T-cell (primary cell): ENCODE measurements around the gene TTC39C. TPM values are rescaled to one million over a fixed set of nuclear protein-coding genes. Genes with fewer than 3 reads are reported as not detected.

Source experiments
- ATAC-seq, 4 experiments: fragments of 200-7000 bp in 3 of 4; fragments of 150-1000 bp in 1 of 4; cut with Tn5 transposase; replicated peaks in 1 of 4; 1 replicate in 3 of 4; 2 replicates in 1 of 4; pipeline ENCODE4 v1.10.0; 2021; ENCODE audit warnings: moderate library complexity in 3 of 4, mild to moderate bottlenecking in 2 of 4, moderate number of reproducible peaks in 1 of 4
- CTCF ChIA-PET, 2 donors: fragments of 300-600 bp; sonication (Branson Sonifier 250); formaldehyde crosslinking; loops; one replicate each; lab custom pipeline; 2022; ENCODE audit warnings: antibody characterized with exemption in 2 of 2; lab: Charles Lee
- POLR2A ChIA-PET, 2 donors: fragments of 300-600 bp; sonication (Branson Sonifier 250); formaldehyde crosslinking; loops; one replicate each; lab custom pipeline; 2022; ENCODE audit warnings: antibody characterized with exemption in 2 of 2; lab: Charles Lee
- DNase-seq, 35 experiments: peaks; one replicate each; pipeline versions ENCODE4 v3.0.0 to v3.0.0-alpha.2; 2013 to 2023
- H3K27ac ChIP-seq: one replicate; pipeline ENCODE4 v1.5.1; 2013; ENCODE audit warnings: low read length
- H3K27me3 ChIP-seq, 2 experiments: replicated peaks in 1 of 2; 1 replicate in 1 of 2; 2 replicates in 1 of 2; pipeline versions ENCODE4 v1.6.1 to v1.7.0; 2013; ENCODE audit warnings: low read length in 1 of 2, mixed read lengths in 1 of 2; ENCODE audit not compliant: control insufficient read depth in 2 of 2, insufficient read depth in 2 of 2; ENCODE audit errors: extremely low read depth in 1 of 2
- H3K36me3 ChIP-seq, 2 donors: 1 replicate in 1 of 2; 2 replicates in 1 of 2; pipeline versions ENCODE4 v1.6.1 to v1.7.0; 2013; ENCODE audit warnings: low read length in 1 of 2; ENCODE audit not compliant: control insufficient read depth in 2 of 2, insufficient read depth in 1 of 2; ENCODE audit errors: extremely low read depth in 1 of 2
- H3K4me1 ChIP-seq, 2 experiments: 1 replicate in 1 of 2; 2 replicates in 1 of 2; pipeline versions ENCODE4 v1.6.1 to v1.7.0; 2013; ENCODE audit warnings: low read length in 2 of 2, mixed read lengths in 1 of 2; ENCODE audit not compliant: insufficient read depth in 2 of 2, control insufficient read depth in 1 of 2; ENCODE audit errors: extremely low read depth in 1 of 2
- H3K4me3 ChIP-seq, 2 donors: 1 replicate in 1 of 2; 2 replicates in 1 of 2; pipeline versions ENCODE4 v1.5.1 to v1.7.0; 2013; ENCODE audit warnings: mild to moderate bottlenecking in 2 of 2, low read length in 1 of 2, moderate library complexity in 1 of 2; ENCODE audit not compliant: control insufficient read depth in 1 of 2; ENCODE audit errors: extremely low read depth in 1 of 2
- H3K9me3 ChIP-seq: 2 replicates; pipeline ENCODE4 v1.7.0; 2013
- H3K27ac Mint-ChIP-seq, 2 donors: one replicate each; pipeline ENCODE4 v1.8.0; 2020 to 2021; ENCODE audit warnings: mild to moderate bottlenecking in 2 of 2, mixed read lengths in 2 of 2
- H3K27me3 Mint-ChIP-seq, 2 donors: one replicate each; pipeline ENCODE4 v1.8.0; 2021 to 2022; ENCODE audit warnings: mixed read lengths in 2 of 2
- H3K36me3 Mint-ChIP-seq: one replicate; pipeline ENCODE4 v1.8.0; 2021; ENCODE audit warnings: mixed read lengths
- H3K4me1 Mint-ChIP-seq, 3 donors: one replicate each; pipeline ENCODE4 v1.8.0; 2020 to 2022; ENCODE audit warnings: mixed read lengths in 3 of 3, mild to moderate bottlenecking in 1 of 3
- H3K4me3 Mint-ChIP-seq, 3 donors: one replicate each; pipeline ENCODE4 v1.8.0; 2020 to 2022; ENCODE audit warnings: mild to moderate bottlenecking in 3 of 3, mixed read lengths in 3 of 3, moderate library complexity in 3 of 3
- H3K9me3 Mint-ChIP-seq, 3 donors: one replicate each; pipeline ENCODE4 v1.8.0; 2020 to 2022; ENCODE audit warnings: mixed read lengths in 3 of 3
- WGBS: methylation state at CpG from one replicate; pipeline ENCODE4 v1.1.5; 2013; ENCODE audit warnings: missing lambda C conversion rate; ENCODE audit not compliant: insufficient coverage; 5-methylcytosine and 5-hydroxymethylcytosine counted together
- total RNA-seq, 35 experiments: library from RNA in 6 of 35; stranded (reverse) in 6 of 35; fragments of 120-200 nt in 1 of 35; gene quantifications; one replicate each; pipeline versions ENCODE4 v1.2.1 to v1.2.4 and lab custom pipeline; 2013 to 2026

TTC39C gene
- total RNA-seq, 5 donors from 2014 or later (not counting 1 experiment from before 2014, with no cell fraction given), result 123 to 151 (median 136) TPM

DNA sequence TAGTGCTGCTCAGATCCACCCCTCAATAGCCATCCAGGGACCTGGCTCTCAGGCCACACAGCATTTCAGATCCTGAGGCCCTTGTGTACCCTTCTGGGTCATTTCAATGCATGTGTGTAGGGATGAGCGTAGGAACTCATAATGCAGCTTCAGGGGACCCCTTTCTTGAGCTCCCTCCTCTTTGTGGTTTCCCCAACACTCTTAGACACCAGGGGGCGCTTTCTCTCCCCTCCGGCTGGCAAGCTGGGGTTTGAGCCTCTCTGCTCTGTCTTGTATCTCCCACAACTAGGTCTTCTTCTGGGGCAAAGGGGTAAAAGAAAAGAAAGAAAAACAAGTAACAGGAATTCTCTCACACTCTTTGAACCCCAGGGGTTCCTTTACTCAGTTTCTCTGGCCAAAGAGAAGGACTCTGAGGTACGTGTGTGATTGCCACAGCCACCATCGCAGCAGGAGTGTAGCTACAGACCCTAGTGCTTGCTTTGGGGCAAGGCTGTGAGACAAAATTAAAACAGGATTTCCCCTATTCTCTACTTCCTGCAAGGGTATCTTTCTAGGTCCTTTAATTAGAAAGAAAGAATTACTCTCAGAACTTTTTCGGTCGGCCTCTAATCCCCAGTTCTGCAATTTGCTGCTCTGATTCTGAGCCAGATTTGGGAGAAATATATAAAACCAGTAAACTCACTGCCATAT, 162.3 kb downstream of the TTC39C start:
- Histone ChIP-seq H3K4me3 (no peak overlapping the region), H3K27me3 (no peaks in the 10 kb centered on the region), H3K36me3 (no peaks in the 10 kb centered on the region), H3K9me3 (no peaks in the 10 kb centered on the region), H3K27ac (no peak overlapping the region), H3K4me1 (no peaks in the 10 kb centered on the region)
- Mint-ChIP-seq H3K9me3 (no peaks in the 10 kb centered on the region), H3K4me1 (peaks cover 0 to 4% (median 0%) of the 10 kb centered on the region in 3 donors), H3K36me3 (peaks cover 3% of the 10 kb centered on the region), H3K27ac (no peak overlapping the region), H3K4me3 (no peak overlapping the region), H3K27me3 (peaks cover 0 to 2% of the 10 kb centered on the region in 2 donors)
- ChIA-PET POLR2A (no interaction called here), CTCF (interaction anchor here in 1 of 2 donors (0.5 to 1.5 kb wide), 2 partner anchors 26 to 312 kb away, joined by 5 to 13 read pairs; no protein-coding TSS in a partner anchor)
- peak in 25 of 35 experiments; percentile 2 to 39 (median 11) for DNase-seq
- no peak for ATAC-seq
- no CpG with 5 or more reads among the region's 7 CpGs for WGBS

DNA sequence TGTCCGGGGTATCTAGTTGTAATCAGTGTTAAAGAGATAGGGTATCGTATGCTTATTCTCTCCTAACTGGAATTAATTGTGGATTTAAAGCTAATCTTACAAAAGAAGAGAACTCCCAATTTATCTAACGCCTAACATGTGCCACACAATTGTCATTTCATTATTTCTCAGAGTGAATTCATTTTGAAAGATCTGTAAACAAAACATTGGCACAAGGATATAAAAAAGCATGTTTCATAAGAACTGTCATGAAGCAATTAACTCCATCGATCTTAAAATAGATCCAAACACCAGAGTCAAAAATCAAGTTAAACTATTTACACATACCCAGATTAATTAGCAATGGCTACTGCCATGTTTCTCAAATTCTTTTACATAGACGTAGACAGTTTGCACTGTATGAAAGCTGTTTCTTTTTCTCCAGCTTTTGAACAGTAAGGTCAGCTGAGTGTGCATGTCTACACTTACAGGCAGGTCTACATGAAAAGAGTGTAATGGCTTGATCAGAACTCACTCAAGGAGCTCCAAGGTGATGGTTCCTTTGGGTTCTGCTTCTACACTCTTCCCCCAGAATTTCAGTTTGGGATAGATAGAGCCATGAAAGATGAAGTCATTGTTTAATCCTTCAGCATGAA, 163.1 kb downstream of the TTC39C start:
- peaks cover 3% of the 10 kb centered on the region for H3K36me3 Mint-ChIP-seq
- DNase-seq, result no peak
- Histone ChIP-seq H3K27ac (no peak overlapping the region), H3K27me3 (no peaks in the 10 kb centered on the region), H3K4me3 (no peak overlapping the region), H3K4me1 (no peaks in the 10 kb centered on the region), H3K36me3 (no peaks in the 10 kb centered on the region), H3K9me3 (no peaks in the 10 kb centered on the region)
- H3K4me3 Mint-ChIP-seq, result no peak overlapping the region
- peaks cover 0 to 4% (median 0%) of the 10 kb centered on the region in 3 donors for H3K4me1 Mint-ChIP-seq
- CTCF ChIA-PET, result interaction anchor here in 1 of 2 donors (1.5 kb wide), 1 partner anchor 311 kb away, joined by 13 read pairs; no protein-coding TSS in a partner anchor
- H3K9me3 Mint-ChIP-seq, result no peaks in the 10 kb centered on the region
- POLR2A ChIA-PET, result no interaction called here
- peaks cover 0 to 2% of the 10 kb centered on the region in 2 donors for H3K27me3 Mint-ChIP-seq
- no peak overlapping the region for H3K27ac Mint-ChIP-seq
- ATAC-seq, result no peak
- 100% methylated on average over 1 of the region's 5 CpGs for WGBS

- ATAC-seq, result no peak
- H3K27ac Mint-ChIP-seq, result no peak overlapping the region
- H3K4me1 Mint-ChIP-seq, result peaks cover 0 to 4% (median 0%) of the 10 kb centered on the region in 3 donors
- Histone ChIP-seq H3K27ac (no peak overlapping the region), H3K4me1 (no peaks in the 10 kb centered on the region), H3K4me3 (no peak overlapping the region), H3K9me3 (no peaks in the 10 kb centered on the region), H3K36me3 (no peaks in the 10 kb centered on the region), H3K27me3 (no peaks in the 10 kb centered on the region)
- H3K4me3 Mint-ChIP-seq, result no peak overlapping the region
- no peaks in the 10 kb centered on the region for H3K9me3 Mint-ChIP-seq
- no peak for DNase-seq
- WGBS, result no CpG with 5 or more reads among the region's 1 CpG
- H3K27me3 Mint-ChIP-seq, result peaks cover 2 to 4% of the 10 kb centered on the region in 2 donors
- POLR2A ChIA-PET, result no interaction called here
- CTCF ChIA-PET, result no interaction called here
- no peaks in the 10 kb centered on the region for H3K36me3 Mint-ChIP-seq
Measured at GRCh38 chr18:24180048-24180447, 165.5 kb downstream of the TTC39C start.

DNA sequence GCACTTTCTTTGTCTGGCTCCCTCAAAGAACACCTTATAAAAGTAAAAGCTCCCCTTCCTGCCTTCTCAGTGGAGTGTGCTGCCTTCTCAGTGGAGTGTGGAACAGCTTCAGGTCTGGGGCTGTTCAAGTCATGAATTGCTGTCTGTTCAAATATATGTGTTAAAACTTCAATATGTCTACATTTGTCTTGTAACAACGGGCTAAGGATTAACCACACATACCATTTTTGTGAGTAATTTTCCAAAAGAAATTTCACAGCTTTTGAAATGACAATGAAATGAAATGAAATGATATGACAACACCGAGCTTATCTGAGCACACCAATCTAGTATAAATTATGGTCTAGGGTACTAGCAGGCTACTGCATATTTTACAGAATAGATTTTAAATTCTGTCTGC, 167.3 kb downstream of the TTC39C start:
- no peak for DNase-seq
- peaks cover 0 to 4% of the 10 kb centered on the region in 2 donors for H3K27me3 Mint-ChIP-seq
- ATAC-seq, result no peak
- H3K4me1 Mint-ChIP-seq, result peaks cover 0 to 4% (median 0%) of the 10 kb centered on the region in 3 donors
- Histone ChIP-seq H3K4me3 (no peak overlapping the region), H3K27me3 (no peaks in the 10 kb centered on the region), H3K9me3 (no peaks in the 10 kb centered on the region), H3K36me3 (no peaks in the 10 kb centered on the region), H3K4me1 (no peaks in the 10 kb centered on the region), H3K27ac (no peak overlapping the region)
- no CpG with 5 or more reads among the region's 2 CpGs for WGBS
- ChIA-PET POLR2A (interaction anchor here in 1 of 2 donors (0.5 kb wide), 1 partner anchor 1370 kb away, joined by 3 read pairs; no protein-coding TSS in a partner anchor), CTCF (no interaction called here)
- H3K36me3 Mint-ChIP-seq, result no peaks in the 10 kb centered on the region
- H3K27ac Mint-ChIP-seq, result no peak overlapping the region
- H3K4me3 Mint-ChIP-seq, result no peak overlapping the region
- H3K9me3 Mint-ChIP-seq, result no peaks in the 10 kb centered on the region

Other genes with a start within 250 kb of the TTC39C start
- 1 to 10 TPM in 3 of 5 donors, under 1 TPM in 2; 0.25 to 2.4 (median 1.1) TPM for gene CABYR, start 124.3 kb downstream of the TTC39C start, total RNA-seq